ENCODE results near the gene LIN7A. TPM values are rescaled to one million over a fixed set of nuclear protein-coding genes. Genes with fewer than 3 reads are reported as not detected.

LIN7A gene
- total and polyA plus RNA-seq, 4 donors, result 4.0 to 21.7 (median 6.6) TPM

DNA sequence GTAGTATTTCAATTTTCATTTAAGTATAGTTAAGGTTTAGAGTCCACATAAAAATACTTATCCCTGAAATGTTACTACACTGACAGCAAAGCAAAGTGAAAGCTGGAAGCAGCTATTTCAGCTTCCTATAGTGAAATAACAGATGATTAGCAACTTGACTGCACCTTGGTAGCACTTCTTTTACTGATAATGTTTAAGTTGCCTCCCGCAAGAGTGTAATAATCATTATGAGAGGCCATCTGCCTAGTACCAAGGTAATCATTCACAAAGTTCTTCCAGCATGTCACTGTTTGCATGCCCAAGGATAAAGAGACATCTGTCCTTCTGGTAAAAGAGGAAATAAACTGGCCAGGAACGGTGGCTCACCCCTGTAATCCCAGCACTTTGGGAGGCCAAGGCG lies 69.8 kb downstream of the LIN7A start:
- Histone ChIP-seq H3K36me3 (ENCODE audit: control insufficient read depth in 4 of 4, insufficient read depth in 4 of 4, low read length in 4 of 4) (no peaks in the 10 kb centered on the region), H3K9ac (ENCODE audit: insufficient read depth in 1 of 2, low read length in 2 of 2) (no peak overlapping the region), H3K4me3 (no peak overlapping the region), H3K27me3 (ENCODE audit: control insufficient read depth in 3 of 3, insufficient read depth in 3 of 3, low read length in 2 of 3) (peaks cover 0 to 8% (median 0%) of the 10 kb centered on the region in 3 donors), H3K27ac (ENCODE audit: low read depth in 1 of 2, low read length in 1 of 2) (no peak overlapping the region), H3K9me3 (ENCODE audit: control insufficient read depth in 4 of 4, insufficient read depth in 3 of 4, low read length in 3 of 4) (no peaks in the 10 kb centered on the region), H3K4me1 (ENCODE audit: control insufficient read depth in 5 of 5, insufficient read depth in 5 of 5, low read length in 5 of 5) (peaks cover 0 to 14% (median 0%) of the 10 kb centered on the region in 5 donors)
- ATAC-seq (ENCODE audit: insufficient read depth, low FRiP score) (no peak), DNase-seq (no peak)
- TF ChIP-seq, protein P1, sequence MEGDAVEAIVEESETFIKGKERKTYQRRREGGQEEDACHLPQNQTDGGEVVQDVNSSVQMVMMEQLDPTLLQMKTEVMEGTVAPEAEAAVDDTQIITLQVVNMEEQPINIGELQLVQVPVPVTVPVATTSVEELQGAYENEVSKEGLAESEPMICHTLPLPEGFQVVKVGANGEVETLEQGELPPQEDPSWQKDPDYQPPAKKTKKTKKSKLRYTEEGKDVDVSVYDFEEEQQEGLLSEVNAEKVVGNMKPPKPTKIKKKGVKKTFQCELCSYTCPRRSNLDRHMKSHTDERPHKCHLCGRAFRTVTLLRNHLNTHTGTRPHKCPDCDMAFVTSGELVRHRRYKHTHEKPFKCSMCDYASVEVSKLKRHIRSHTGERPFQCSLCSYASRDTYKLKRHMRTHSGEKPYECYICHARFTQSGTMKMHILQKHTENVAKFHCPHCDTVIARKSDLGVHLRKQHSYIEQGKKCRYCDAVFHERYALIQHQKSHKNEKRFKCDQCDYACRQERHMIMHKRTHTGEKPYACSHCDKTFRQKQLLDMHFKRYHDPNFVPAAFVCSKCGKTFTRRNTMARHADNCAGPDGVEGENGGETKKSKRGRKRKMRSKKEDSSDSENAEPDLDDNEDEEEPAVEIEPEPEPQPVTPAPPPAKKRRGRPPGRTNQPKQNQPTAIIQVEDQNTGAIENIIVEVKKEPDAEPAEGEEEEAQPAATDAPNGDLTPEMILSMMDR (IDR thresholded peaks at IDR 0.05; ENCODE audit: control extremely low read depth, extremely low read depth), result no peak
- WGBS, 2 donors, result 60 to 64% methylated on average over 3 of the region's 3 CpGs

DNA sequence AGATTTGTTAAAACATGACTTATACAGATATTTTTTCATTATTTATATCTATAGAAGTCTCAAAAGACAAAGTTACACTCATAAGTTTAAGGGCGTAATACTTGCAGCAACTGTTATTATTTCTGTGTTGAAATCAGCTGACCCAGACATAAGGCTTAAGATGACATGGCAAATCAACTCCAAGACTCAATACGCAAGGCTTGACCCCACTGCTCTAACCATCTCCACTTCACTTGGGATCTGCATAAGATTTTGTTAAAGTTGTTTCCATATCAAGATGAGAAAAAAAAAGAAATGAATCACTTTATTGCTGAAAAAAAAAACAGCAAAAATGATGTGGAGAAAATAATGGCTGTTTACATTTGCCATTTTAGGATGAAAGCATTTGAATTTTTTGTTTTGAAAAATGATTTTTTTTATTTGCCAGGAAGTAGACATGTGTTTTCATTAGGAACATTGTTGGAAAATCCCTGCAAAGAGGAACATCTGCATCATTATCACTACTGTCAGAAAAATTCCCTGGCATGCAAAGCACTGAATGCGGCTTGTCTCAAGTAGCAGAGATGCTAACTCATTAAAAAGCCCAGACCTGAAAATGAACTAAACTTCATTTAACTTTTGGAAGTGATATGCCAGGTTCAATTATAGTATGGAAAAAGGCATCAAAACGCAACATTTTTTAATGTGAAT lies 73.5 kb downstream of the LIN7A start:
- Histone ChIP-seq H3K27me3 (ENCODE audit: control insufficient read depth in 3 of 3, insufficient read depth in 3 of 3, low read length in 2 of 3) (no peaks in the 10 kb centered on the region), H3K4me1 (ENCODE audit: control insufficient read depth in 5 of 5, insufficient read depth in 5 of 5, low read length in 5 of 5) (peaks cover 0 to 36% (median 4%) of the 10 kb centered on the region in 5 donors), H3K9me3 (ENCODE audit: control insufficient read depth in 4 of 4, insufficient read depth in 3 of 4, low read length in 3 of 4) (no peaks in the 10 kb centered on the region), H3K36me3 (ENCODE audit: control insufficient read depth in 4 of 4, insufficient read depth in 4 of 4, low read length in 4 of 4) (no peaks in the 10 kb centered on the region), H3K9ac (ENCODE audit: insufficient read depth in 1 of 2, low read length in 2 of 2) (no peak overlapping the region), H3K27ac (ENCODE audit: low read depth in 1 of 2, low read length in 1 of 2) (no peak overlapping the region), H3K4me3 (no peak overlapping the region)
- WGBS, 2 donors, result 67 to 86% methylated on average over 4 of the region's 4 CpGs
- ATAC-seq (ENCODE audit: insufficient read depth, low FRiP score) (no peak), DNase-seq (peak in 2 of 3 donors; percentile 53 to 56)
- TF ChIP-seq, protein P1 (IDR thresholded peaks at IDR 0.05; ENCODE audit: control extremely low read depth, extremely low read depth), result no peak

DNA sequence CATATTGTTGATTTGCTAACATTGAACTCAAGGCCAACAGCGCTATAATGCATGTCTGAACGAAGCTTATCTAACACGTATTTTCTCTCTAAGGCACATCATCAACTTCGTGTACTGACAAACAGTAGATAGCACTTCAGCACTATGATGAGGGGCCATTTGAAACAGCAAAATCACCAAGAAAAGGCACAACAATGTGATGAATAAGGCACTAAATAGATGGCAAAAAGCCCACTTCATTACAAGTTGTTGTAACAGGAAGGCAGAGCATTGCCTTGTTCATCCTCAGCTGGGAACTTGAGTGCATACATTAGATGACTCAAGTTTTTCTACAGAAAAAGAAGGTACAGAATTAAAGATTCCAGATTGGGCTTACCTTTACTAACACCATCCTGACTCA lies 75.2 kb downstream of the LIN7A start:
- Histone ChIP-seq H3K4me3 (no peak overlapping the region), H3K36me3 (ENCODE audit: control insufficient read depth in 4 of 4, insufficient read depth in 4 of 4, low read length in 4 of 4) (no peaks in the 10 kb centered on the region), H3K27ac (ENCODE audit: low read depth in 1 of 2, low read length in 1 of 2) (no peak overlapping the region), H3K9ac (ENCODE audit: insufficient read depth in 1 of 2, low read length in 2 of 2) (no peak overlapping the region), H3K4me1 (ENCODE audit: control insufficient read depth in 5 of 5, insufficient read depth in 5 of 5, low read length in 5 of 5) (peaks cover 0 to 40% (median 8%) of the 10 kb centered on the region in 5 donors), H3K9me3 (ENCODE audit: control insufficient read depth in 4 of 4, insufficient read depth in 3 of 4, low read length in 3 of 4) (no peaks in the 10 kb centered on the region), H3K27me3 (ENCODE audit: control insufficient read depth in 3 of 3, insufficient read depth in 3 of 3, low read length in 2 of 3) (no peaks in the 10 kb centered on the region)
- no peak for ATAC-seq (ENCODE audit: insufficient read depth, low FRiP score)
- TF ChIP-seq, protein P1 (IDR thresholded peaks at IDR 0.05; ENCODE audit: control extremely low read depth, extremely low read depth), result no peak
- peak in 2 of 3 donors; percentile 85 to 92 for DNase-seq
- 69 to 88% methylated on average over 4 of the region's 4 CpGs for WGBS, 2 donors

Data from lung (tissue), 12 donors.